Mesendoderm (in vitro differentiated cells): ENCODE results near the gene PPFIBP2.

Source experiments
- DNase-seq: peaks from one replicate; pipeline ENCODE4 v3.0.0; 2013
- H2AK5ac ChIP-seq: 2 replicates; pipeline ENCODE4 v1.6.1; 2013; ENCODE audit warnings: low read length, inconsistent platforms
- H2BK120ac ChIP-seq: 2 replicates; pipeline ENCODE4 v1.6.1; 2013; ENCODE audit warnings: low read depth, mild to moderate bottlenecking, low read length, moderate library complexity, mixed read lengths
- H2BK15ac ChIP-seq: replicated peaks from 2 replicates; pipeline ENCODE4 v1.6.1; 2013; ENCODE audit warnings: low read depth, mild to moderate bottlenecking, moderate library complexity
- H2BK5ac ChIP-seq: 2 replicates; pipeline ENCODE4 v1.6.1; 2013; ENCODE audit warnings: low read length, inconsistent platforms
- H3K18ac ChIP-seq: 2 replicates; pipeline ENCODE4 v1.6.1; 2013; ENCODE audit warnings: mild to moderate bottlenecking, low read length, mixed read lengths
- H3K23ac ChIP-seq: one replicate; pipeline ENCODE4 v1.6.1; 2013; ENCODE audit warnings: low read length
- H3K27ac ChIP-seq: 2 replicates; pipeline ENCODE4 v1.5.1; 2013; ENCODE audit warnings: low read depth, mild to moderate bottlenecking, inconsistent platforms, low read length, moderate library complexity
- H3K27me3 ChIP-seq: 2 replicates; pipeline ENCODE4 v1.6.1; 2013; ENCODE audit warnings: low read length, control low read depth, mild to moderate bottlenecking, inconsistent platforms; ENCODE audit not compliant: insufficient read depth, poor library complexity
- H3K36me3 ChIP-seq: 2 replicates; pipeline ENCODE4 v1.6.1; 2013; ENCODE audit warnings: low read length, inconsistent platforms; ENCODE audit not compliant: control insufficient read depth, insufficient read depth
- H3K4ac ChIP-seq: one replicate; pipeline ENCODE4 v1.6.1; 2013; ENCODE audit warnings: low read depth, mild to moderate bottlenecking, low read length, moderate library complexity
- H3K4me1 ChIP-seq: 2 replicates; pipeline ENCODE4 v1.6.1; 2013; ENCODE audit warnings: low read depth, low read length, inconsistent platforms; ENCODE audit not compliant: control insufficient read depth
- H3K4me2 ChIP-seq: 2 replicates; pipeline ENCODE4 v1.6.1; 2013; ENCODE audit warnings: low read length
- H3K4me3 ChIP-seq: 2 replicates; pipeline ENCODE4 v1.5.1; 2013; ENCODE audit warnings: mild to moderate bottlenecking, low read length
- H3K56ac ChIP-seq: one replicate; pipeline ENCODE4 v1.6.1; 2013; ENCODE audit warnings: low read length
- H3K79me1 ChIP-seq: 2 replicates; pipeline ENCODE4 v1.6.1; 2013; ENCODE audit warnings: low read length, inconsistent platforms
- H3K79me2 ChIP-seq: 2 replicates; pipeline ENCODE4 v1.6.1; 2013; ENCODE audit warnings: mild to moderate bottlenecking, low read length; ENCODE audit not compliant: control insufficient read depth, insufficient read depth
- H3K9ac ChIP-seq: 2 replicates; pipeline ENCODE4 v1.6.1; 2013; ENCODE audit warnings: low read length, inconsistent platforms
- H4K5ac ChIP-seq: one replicate; pipeline ENCODE4 v1.6.1; 2013; ENCODE audit warnings: low read length
- H4K8ac ChIP-seq: one replicate; pipeline ENCODE4 v1.6.1; 2013; ENCODE audit warnings: low read depth, mild to moderate bottlenecking, control low read depth, low read length, moderate library complexity
- WGBS: extraction: QIAGEN DNeasy Blood & Tissue Kit; methylation state at CpG from one replicate; pipeline ENCODE4 v1.1.7; 2013; ENCODE audit warnings: low lambda C conversion rate, missing lambda C conversion rate; ENCODE audit not compliant: insufficient coverage; ENCODE audit errors: extremely low coverage; 5-methylcytosine and 5-hydroxymethylcytosine counted together

Gene PPFIBP2

DNA sequence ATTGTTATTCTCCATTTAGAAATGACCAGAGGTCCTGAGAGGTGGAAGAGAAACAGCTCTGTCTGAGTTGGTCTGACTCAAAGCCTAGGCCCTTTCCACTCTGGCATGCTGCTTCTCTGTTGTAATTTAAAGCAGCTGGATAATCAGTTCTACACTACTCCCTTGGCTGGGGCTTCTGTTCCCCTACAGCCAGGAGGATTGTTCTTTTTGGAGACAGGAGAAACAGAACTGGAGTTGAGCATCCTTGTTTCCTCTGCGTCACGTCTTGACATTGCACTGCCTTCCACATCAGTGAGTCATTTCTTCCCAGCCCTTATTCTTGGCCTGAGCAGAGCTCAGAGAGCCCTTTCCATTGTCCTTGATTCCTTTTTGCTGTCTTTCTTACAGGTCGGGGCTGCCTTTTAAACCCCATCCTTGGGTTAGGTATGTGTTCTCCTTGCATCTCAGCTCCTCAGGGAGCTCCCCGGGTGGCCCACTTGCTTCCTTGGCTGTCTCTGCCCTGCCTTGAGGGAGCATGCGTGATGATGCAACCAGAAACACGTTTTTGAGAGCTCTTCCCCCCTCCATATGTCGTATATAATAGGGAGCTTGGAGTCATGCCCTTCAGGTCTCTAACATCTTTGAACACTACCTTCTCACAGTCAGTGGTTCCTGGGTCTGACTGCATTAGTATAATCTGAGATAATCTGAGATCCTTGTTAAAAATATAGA lies 123.8 kb downstream of the PPFIBP2 start:
- no CpG with 5 or more reads among the region's 7 CpGs for WGBS
- Histone ChIP-seq H3K4ac (no peak overlapping the region), H2AK5ac (no peak overlapping the region), H3K4me1 (no peaks in the 10 kb centered on the region), H2BK120ac (no peak overlapping the region), H3K18ac (no peak overlapping the region), H3K9ac (no peak overlapping the region), H3K79me2 (no peaks in the 10 kb centered on the region), H3K79me1 (no peaks in the 10 kb centered on the region), H3K4me2 (no peak overlapping the region), H3K36me3 (peaks cover 3% of the 10 kb centered on the region), H2BK15ac (no peak overlapping the region), H3K4me3 (no peak overlapping the region), H3K56ac (no peak overlapping the region), H3K27me3 (no peaks in the 10 kb centered on the region), H3K27ac (no peak overlapping the region), H2BK5ac (no peak overlapping the region), H3K23ac (no peak overlapping the region), H4K8ac (no peak overlapping the region), H4K5ac (no peak overlapping the region)
- peak; percentile 11 for DNase-seq

DNA sequence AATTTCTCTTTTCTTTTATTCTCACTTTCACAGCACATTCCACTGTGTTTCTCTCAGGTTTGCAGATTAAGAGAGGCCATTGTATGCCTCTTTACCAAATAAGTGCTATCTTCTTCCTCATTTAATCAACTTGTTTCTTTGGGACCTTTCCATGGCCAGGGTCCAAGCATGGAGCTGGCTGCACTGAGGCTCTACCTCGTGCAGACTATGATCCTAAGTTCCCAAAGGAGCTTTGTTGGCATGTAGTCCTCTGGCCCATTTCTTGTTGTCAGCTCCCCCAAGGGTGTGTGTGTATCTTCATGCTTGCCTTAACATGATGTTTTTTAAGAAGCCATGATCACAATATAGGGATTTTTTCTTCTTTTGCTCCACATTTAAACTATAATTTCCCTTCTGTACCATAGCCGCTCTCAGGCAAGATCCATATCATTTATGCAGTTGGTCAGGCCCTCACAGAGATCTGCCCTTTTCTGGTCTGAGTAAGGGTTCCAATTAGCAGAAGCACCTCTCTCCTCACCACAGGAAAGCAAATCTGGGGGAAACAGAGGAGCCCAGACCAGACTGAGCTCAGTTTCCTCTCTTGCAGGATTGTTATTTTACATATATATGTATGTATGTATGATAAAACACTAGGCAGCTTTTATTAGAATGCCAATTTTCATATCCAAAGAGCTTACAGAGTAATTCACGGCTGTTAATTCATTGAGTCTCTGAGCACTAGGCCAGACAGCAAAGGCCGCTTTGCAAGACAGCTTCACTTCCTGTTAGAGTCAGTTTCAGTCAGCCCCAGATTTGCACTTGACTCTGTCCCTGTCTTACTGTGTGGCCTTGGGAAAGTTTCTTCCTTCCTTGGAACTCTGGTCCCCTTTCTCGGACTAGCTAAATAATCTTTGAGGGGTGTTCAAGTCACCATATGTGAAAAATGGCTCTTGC lies 125.2 kb downstream of the PPFIBP2 start:
- H3K56ac ChIP-seq, result no peak overlapping the region
- H3K4me3 ChIP-seq, result no peak overlapping the region
- no peak overlapping the region for H3K4me2 ChIP-seq
- H3K27ac ChIP-seq, result no peak overlapping the region
- H2AK5ac ChIP-seq, result no peak overlapping the region
- no peak overlapping the region for H2BK5ac ChIP-seq
- H3K36me3 ChIP-seq, result peaks cover 3% of the 10 kb centered on the region
- H3K4ac ChIP-seq, result no peak overlapping the region
- no peak overlapping the region for H3K9ac ChIP-seq
- H4K8ac ChIP-seq, result no peak overlapping the region
- no peaks in the 10 kb centered on the region for H3K79me2 ChIP-seq
- DNase-seq, result no peak
- no peak overlapping the region for H2BK120ac ChIP-seq
- no peaks in the 10 kb centered on the region for H3K27me3 ChIP-seq
- no peaks in the 10 kb centered on the region for H3K4me1 ChIP-seq
- H3K79me1 ChIP-seq, result no peaks in the 10 kb centered on the region
- no peak overlapping the region for H4K5ac ChIP-seq
- no peak overlapping the region for H2BK15ac ChIP-seq
- H3K23ac ChIP-seq, result no peak overlapping the region
- WGBS, result no CpG with 5 or more reads among the region's 5 CpGs
- H3K18ac ChIP-seq, result no peak overlapping the region

DNA sequence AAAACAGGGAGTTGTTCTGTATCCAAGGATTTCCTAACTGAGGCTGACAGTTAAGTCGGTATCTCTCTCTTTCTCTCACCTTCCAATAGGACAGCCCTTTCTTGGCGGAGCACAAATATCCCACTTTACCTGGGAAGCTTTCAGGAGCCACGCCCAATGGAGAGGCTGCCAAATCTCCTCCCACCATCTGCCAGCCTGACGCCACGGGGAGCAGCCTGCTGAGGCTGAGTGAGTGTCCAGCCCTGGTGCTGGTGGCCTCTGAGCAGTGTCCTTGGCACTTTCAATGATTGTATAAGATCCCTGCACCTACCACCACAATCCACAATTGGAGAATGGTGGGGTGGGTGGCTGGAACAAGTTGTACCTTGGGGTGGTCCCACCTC lies 125.8 kb downstream of the PPFIBP2 start:
- no peak overlapping the region for H2BK120ac ChIP-seq
- H2AK5ac ChIP-seq, result no peak overlapping the region
- no peak overlapping the region for H3K56ac ChIP-seq
- no peak overlapping the region for H4K8ac ChIP-seq
- H3K23ac ChIP-seq, result no peak overlapping the region
- H3K18ac ChIP-seq, result no peak overlapping the region
- no peak overlapping the region for H3K9ac ChIP-seq
- H2BK15ac ChIP-seq, result no peak overlapping the region
- no peaks in the 10 kb centered on the region for H3K4me1 ChIP-seq
- no peak overlapping the region for H2BK5ac ChIP-seq
- H4K5ac ChIP-seq, result no peak overlapping the region
- no peak overlapping the region for H3K27ac ChIP-seq
- WGBS, result no CpG with 5 or more reads among the region's 5 CpGs
- no peak overlapping the region for H3K4me2 ChIP-seq
- no peak overlapping the region for H3K4me3 ChIP-seq
- no peaks in the 10 kb centered on the region for H3K79me1 ChIP-seq
- no peak overlapping the region for H3K4ac ChIP-seq
- DNase-seq, result peak; percentile 15
- H3K36me3 ChIP-seq, result peaks cover 3% of the 10 kb centered on the region
- no peaks in the 10 kb centered on the region for H3K27me3 ChIP-seq
- no peaks in the 10 kb centered on the region for H3K79me2 ChIP-seq

DNA sequence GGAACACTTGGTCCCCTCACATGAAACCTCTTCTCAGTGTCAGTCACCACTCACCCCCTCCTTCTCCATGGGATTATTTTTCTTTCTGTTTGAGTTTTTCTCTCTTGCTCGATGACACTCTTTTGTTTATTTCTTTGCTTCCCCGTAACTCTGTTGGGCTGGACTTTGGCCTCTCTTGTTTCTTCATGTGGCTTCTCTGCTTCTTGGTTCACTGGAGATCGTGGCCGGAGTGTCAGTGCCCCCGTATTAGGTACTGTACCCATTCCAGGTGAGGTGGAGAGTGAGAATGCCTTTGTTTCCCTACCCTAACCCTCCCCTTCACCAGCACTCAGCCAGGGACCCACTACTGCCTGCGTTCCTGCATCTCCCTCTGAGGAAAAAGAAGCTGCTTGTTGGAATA lies 127.0 kb downstream of the PPFIBP2 start:
- Histone ChIP-seq H4K8ac (no peak overlapping the region), H2BK5ac (no peak overlapping the region), H2BK120ac (no peak overlapping the region), H3K4me2 (no peak overlapping the region), H3K23ac (no peak overlapping the region), H3K9ac (no peak overlapping the region), H3K56ac (no peak overlapping the region), H3K79me2 (no peaks in the 10 kb centered on the region), H3K4me3 (no peak overlapping the region), H4K5ac (no peak overlapping the region), H3K27me3 (no peaks in the 10 kb centered on the region), H2BK15ac (no peak overlapping the region), H3K36me3 (no peaks in the 10 kb centered on the region), H3K4ac (no peak overlapping the region), H3K27ac (no peak overlapping the region), H2AK5ac (no peak overlapping the region), H3K18ac (no peak overlapping the region), H3K4me1 (no peaks in the 10 kb centered on the region), H3K79me1 (no peaks in the 10 kb centered on the region)
- no peak for DNase-seq
- no CpG with 5 or more reads among the region's 6 CpGs for WGBS

DNA sequence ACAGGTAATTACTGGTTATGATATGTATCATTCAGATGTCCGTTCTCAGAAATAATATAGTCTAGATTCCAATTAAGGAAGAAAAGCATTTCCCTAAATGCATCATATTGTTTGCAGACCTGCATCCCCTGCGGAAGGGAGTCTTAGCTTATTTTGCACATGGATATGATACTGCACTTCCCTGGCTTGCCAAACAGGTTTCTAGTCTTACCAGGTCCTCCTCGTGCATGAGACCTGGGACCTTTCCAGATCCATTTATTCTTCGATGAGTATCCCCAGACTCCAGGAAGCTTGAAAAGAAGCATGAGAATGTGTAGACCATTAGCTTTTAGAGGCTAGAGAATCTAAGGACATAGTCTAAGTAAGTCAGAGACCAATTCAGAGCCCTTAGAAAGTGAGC lies 128.9 kb downstream of the PPFIBP2 start:
- no CpG with 5 or more reads among the region's 4 CpGs for WGBS
- Histone ChIP-seq H3K27me3 (no peaks in the 10 kb centered on the region), H3K18ac (no peak overlapping the region), H3K36me3 (no peaks in the 10 kb centered on the region), H2BK120ac (no peak overlapping the region), H3K27ac (no peak overlapping the region), H4K8ac (no peak overlapping the region), H3K4me2 (no peak overlapping the region), H3K4ac (no peak overlapping the region), H3K9ac (no peak overlapping the region), H4K5ac (no peak overlapping the region), H3K4me3 (no peak overlapping the region), H3K4me1 (no peaks in the 10 kb centered on the region), H2AK5ac (no peak overlapping the region), H3K23ac (no peak overlapping the region), H3K79me1 (no peaks in the 10 kb centered on the region), H3K79me2 (no peaks in the 10 kb centered on the region), H2BK15ac (no peak overlapping the region), H3K56ac (no peak overlapping the region), H2BK5ac (no peak overlapping the region)
- DNase-seq, result no peak
